HL-60 (cell line): ENCODE results near the gene FIGN.

Source experiments
- GABPA ChIP-seq: IDR thresholded peaks from 2 replicates; pipeline ENCODE4 v1.6.1; 2012; ENCODE audit warnings: low read depth
- POLR2AphosphoS5 ChIP-seq: IDR thresholded peaks from 2 replicates; pipeline ENCODE4 v1.6.1; 2012; ENCODE audit warnings: low read depth
- SPI1 ChIP-seq: IDR thresholded peaks from 2 replicates; pipeline ENCODE4 v1.6.1; 2012; ENCODE audit warnings: low read depth, mild to moderate bottlenecking, borderline replicate concordance
- TF ChIP-seq, protein P1 (sequence below): IDR thresholded peaks from one replicate; pipeline ENCODE4 v1.5.1; 2011; ENCODE audit warnings: low read length, control low read depth, inconsistent platforms; ENCODE audit not compliant: insufficient read depth
- TF ChIP-seq, protein P2 (sequence below): IDR thresholded peaks from 2 replicates; pipeline ENCODE4 v1.6.1; 2012; ENCODE audit warnings: low read depth; ENCODE audit not compliant: insufficient replicate concordance

DNA sequence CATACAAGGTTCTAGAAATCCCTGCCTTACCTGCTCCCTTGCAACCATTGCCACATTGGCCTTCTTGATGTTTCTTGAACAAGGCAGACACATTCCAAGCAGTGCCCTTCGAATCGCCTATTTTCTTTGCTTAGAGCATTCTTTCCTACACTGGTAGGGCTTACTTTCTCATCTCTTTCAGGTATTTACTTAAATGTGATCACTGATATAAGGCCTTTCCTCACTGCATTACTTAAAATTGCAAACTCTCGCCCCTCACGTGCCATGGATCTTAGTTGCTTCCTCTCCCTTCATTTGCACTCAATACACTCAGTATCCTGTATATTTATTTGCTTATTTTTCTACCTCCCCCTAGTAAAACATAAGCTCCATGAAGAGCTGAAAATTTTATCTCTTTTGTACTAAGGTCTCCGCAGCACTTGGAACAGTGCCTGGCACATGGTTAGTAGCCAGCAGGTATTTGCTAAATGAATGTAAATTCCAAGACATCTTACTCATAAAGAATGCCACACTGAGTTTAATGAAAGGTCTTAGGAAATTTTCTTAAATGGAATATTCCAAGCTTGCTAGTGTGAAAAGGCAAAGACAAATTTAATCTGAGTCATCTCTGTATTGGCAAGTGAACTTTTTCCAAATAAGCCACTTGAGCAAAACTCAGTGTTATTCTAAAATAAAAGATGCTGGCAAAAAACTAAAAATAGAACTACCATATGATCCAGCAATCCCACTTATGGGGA, 42.4 kb upstream of the FIGN start:
- TF ChIP-seq, protein P1, sequence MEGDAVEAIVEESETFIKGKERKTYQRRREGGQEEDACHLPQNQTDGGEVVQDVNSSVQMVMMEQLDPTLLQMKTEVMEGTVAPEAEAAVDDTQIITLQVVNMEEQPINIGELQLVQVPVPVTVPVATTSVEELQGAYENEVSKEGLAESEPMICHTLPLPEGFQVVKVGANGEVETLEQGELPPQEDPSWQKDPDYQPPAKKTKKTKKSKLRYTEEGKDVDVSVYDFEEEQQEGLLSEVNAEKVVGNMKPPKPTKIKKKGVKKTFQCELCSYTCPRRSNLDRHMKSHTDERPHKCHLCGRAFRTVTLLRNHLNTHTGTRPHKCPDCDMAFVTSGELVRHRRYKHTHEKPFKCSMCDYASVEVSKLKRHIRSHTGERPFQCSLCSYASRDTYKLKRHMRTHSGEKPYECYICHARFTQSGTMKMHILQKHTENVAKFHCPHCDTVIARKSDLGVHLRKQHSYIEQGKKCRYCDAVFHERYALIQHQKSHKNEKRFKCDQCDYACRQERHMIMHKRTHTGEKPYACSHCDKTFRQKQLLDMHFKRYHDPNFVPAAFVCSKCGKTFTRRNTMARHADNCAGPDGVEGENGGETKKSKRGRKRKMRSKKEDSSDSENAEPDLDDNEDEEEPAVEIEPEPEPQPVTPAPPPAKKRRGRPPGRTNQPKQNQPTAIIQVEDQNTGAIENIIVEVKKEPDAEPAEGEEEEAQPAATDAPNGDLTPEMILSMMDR, result no peak
- TF ChIP-seq POLR2AphosphoS5 (no peak), GABPA (no peak), SPI1 (no peak)
- TF ChIP-seq, protein P2, sequence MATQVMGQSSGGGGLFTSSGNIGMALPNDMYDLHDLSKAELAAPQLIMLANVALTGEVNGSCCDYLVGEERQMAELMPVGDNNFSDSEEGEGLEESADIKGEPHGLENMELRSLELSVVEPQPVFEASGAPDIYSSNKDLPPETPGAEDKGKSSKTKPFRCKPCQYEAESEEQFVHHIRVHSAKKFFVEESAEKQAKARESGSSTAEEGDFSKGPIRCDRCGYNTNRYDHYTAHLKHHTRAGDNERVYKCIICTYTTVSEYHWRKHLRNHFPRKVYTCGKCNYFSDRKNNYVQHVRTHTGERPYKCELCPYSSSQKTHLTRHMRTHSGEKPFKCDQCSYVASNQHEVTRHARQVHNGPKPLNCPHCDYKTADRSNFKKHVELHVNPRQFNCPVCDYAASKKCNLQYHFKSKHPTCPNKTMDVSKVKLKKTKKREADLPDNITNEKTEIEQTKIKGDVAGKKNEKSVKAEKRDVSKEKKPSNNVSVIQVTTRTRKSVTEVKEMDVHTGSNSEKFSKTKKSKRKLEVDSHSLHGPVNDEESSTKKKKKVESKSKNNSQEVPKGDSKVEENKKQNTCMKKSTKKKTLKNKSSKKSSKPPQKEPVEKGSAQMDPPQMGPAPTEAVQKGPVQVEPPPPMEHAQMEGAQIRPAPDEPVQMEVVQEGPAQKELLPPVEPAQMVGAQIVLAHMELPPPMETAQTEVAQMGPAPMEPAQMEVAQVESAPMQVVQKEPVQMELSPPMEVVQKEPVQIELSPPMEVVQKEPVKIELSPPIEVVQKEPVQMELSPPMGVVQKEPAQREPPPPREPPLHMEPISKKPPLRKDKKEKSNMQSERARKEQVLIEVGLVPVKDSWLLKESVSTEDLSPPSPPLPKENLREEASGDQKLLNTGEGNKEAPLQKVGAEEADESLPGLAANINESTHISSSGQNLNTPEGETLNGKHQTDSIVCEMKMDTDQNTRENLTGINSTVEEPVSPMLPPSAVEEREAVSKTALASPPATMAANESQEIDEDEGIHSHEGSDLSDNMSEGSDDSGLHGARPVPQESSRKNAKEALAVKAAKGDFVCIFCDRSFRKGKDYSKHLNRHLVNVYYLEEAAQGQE, result no peak
